ENCODE measurements around the gene C10orf143. TPM values are rescaled to one million over a fixed set of nuclear protein-coding genes. Genes with fewer than 3 reads are reported as not detected.
"Not testable (repeated sequence)": the region's sequence is repeated elsewhere in the genome, so short reads cannot be mapped to it uniquely, and the experiment has no call there.

Gene C10orf143
- total RNA-seq, 1 donor = 2.5 TPM

GRCh38 chr10:130111113-130111851 lies 652 bp upstream of the C10orf143 start:
- Histone ChIP-seq H4K20me1 (ENCODE audit: insufficient read depth, low read length) (no peaks in the 10 kb centered on the region), H3K79me2 (ENCODE audit: insufficient read depth, low read length) (peaks cover 6% of the 10 kb centered on the region), H3K4me3 (ENCODE audit: insufficient read depth, low read length) (peak overlapping the region; percentile 78), H3K27ac (ENCODE audit: low read depth, low read length) (peak overlapping the region; percentile 84), H3K9me3 (ENCODE audit: low read depth, low read length) (no peaks in the 10 kb centered on the region), H2AFZ (ENCODE audit: low read length) (peak overlapping the region; percentile 99), H3K36me3 (ENCODE audit: insufficient read depth, low read length) (no peaks in the 10 kb centered on the region), H3K4me1 (ENCODE audit: insufficient read depth, low read length) (peaks cover 15% of the 10 kb centered on the region), H3K4me2 (ENCODE audit: insufficient read depth, low read length) (peak overlapping the region; percentile 98), H3K27me3 (ENCODE audit: insufficient read depth, low read length) (no peaks in the 10 kb centered on the region)
- no peak for TF ChIP-seq CTCF (IDR thresholded peaks at IDR 0.05; ENCODE audit: extremely low read depth, low read depth, low read length)
- peak; percentile 99 for DNase-seq (ENCODE audit: insufficient read length, low spot score, missing footprints)

- DNase-seq (ENCODE audit: insufficient read length, low spot score, missing footprints) = peak; percentile 90
- no peaks in the 10 kb centered on the region for H4K20me1 ChIP-seq (ENCODE audit: insufficient read depth, low read length)
Observed at GRCh38 chr10:130109796-130110245, 809 bp downstream of the C10orf143 start.

GRCh38 chr10:130108934-130109604 lies 1.6 kb downstream of the C10orf143 start:
- Histone ChIP-seq H3K27me3 (ENCODE audit: insufficient read depth, low read length) (no peaks in the 10 kb centered on the region), H3K27ac (ENCODE audit: low read depth, low read length) (peak overlapping the region; percentile 84), H3K4me3 (ENCODE audit: insufficient read depth, low read length) (peak overlapping the region; percentile 78), H3K79me2 (ENCODE audit: insufficient read depth, low read length) (peaks cover 6% of the 10 kb centered on the region), H3K4me1 (ENCODE audit: insufficient read depth, low read length) (peaks cover 15% of the 10 kb centered on the region), H3K9me3 (ENCODE audit: low read depth, low read length) (no peaks in the 10 kb centered on the region), H4K20me1 (ENCODE audit: insufficient read depth, low read length) (no peaks in the 10 kb centered on the region), H3K36me3 (ENCODE audit: insufficient read depth, low read length) (no peaks in the 10 kb centered on the region), H3K4me2 (ENCODE audit: insufficient read depth, low read length) (peak overlapping the region; percentile 98), H2AFZ (ENCODE audit: low read length) (no peak overlapping the region)
- DNase-seq (ENCODE audit: insufficient read length, low spot score, missing footprints) = no peak
- TF ChIP-seq CTCF (IDR thresholded peaks at IDR 0.05; ENCODE audit: extremely low read depth, low read depth, low read length) = no peak

More at GRCh38 chr10:130109796-130110245, 809 bp downstream of the C10orf143 start:
- Histone ChIP-seq H3K9me3 (ENCODE audit: low read depth, low read length) (no peaks in the 10 kb centered on the region), H3K4me3 (ENCODE audit: insufficient read depth, low read length) (peak overlapping the region; percentile 78), H3K36me3 (ENCODE audit: insufficient read depth, low read length) (no peaks in the 10 kb centered on the region), H3K27ac (ENCODE audit: low read depth, low read length) (peak overlapping the region; percentile 84), H3K79me2 (ENCODE audit: insufficient read depth, low read length) (peaks cover 6% of the 10 kb centered on the region), H2AFZ (ENCODE audit: low read length) (peak overlapping the region; percentile 99), H3K4me1 (ENCODE audit: insufficient read depth, low read length) (peaks cover 15% of the 10 kb centered on the region), H3K4me2 (ENCODE audit: insufficient read depth, low read length) (peak overlapping the region; percentile 98), H3K27me3 (ENCODE audit: insufficient read depth, low read length) (no peaks in the 10 kb centered on the region)
- TF ChIP-seq CTCF (IDR thresholded peaks at IDR 0.05; ENCODE audit: extremely low read depth, low read depth, low read length) = peak; percentile 91

- not testable (repeated sequence) for H3K79me2 ChIP-seq (ENCODE audit: insufficient read depth, low read length); H3K36me3 ChIP-seq (ENCODE audit: insufficient read depth, low read length); H3K9me3 ChIP-seq (ENCODE audit: low read depth, low read length); H4K20me1 ChIP-seq (ENCODE audit: insufficient read depth, low read length); H3K27ac ChIP-seq (ENCODE audit: low read depth, low read length); H3K4me2 ChIP-seq (ENCODE audit: insufficient read depth, low read length); H3K27me3 ChIP-seq (ENCODE audit: insufficient read depth, low read length); H3K4me3 ChIP-seq (ENCODE audit: insufficient read depth, low read length); DNase-seq (ENCODE audit: insufficient read length, low spot score, missing footprints); H2AFZ ChIP-seq (ENCODE audit: low read length)
- H3K4me1 ChIP-seq (ENCODE audit: insufficient read depth, low read length) = peaks cover 15% of the 10 kb centered on the region
Observed at GRCh38 chr10:130108146-130108545, 2.5 kb downstream of the C10orf143 start.
